AG09309 (cell line): ENCODE measurements around the gene CFHR4.
"Not testable (repeated sequence)": the region's sequence is repeated elsewhere in the genome, so short reads cannot be mapped to it uniquely, and the experiment has no call there.

Experiments used
- DNase-seq: peaks from one replicate; pipeline ENCODE4 v3.0.0-alpha.2; 2010; ENCODE audit warnings: low read depth
- H3K4me3 ChIP-seq: 2 replicates; pipeline ENCODE4 v1.5.1; 2011; ENCODE audit warnings: mild to moderate bottlenecking, low read depth, low read length, moderate library complexity; ENCODE audit not compliant: control insufficient read depth
- CTCF ChIP-seq: IDR thresholded peaks from 2 replicates; pipeline ENCODE4 v1.5.1; 2011; ENCODE audit warnings: mild to moderate bottlenecking, low read depth, low read length, inconsistent platforms; ENCODE audit not compliant: insufficient read depth, control insufficient read depth; ENCODE audit errors: missing control alignments

The CFHR4 gene

GRCh38 chr1:196896355-196896754, 8.5 kb downstream of the CFHR4 start:
- H3K4me3 ChIP-seq = no peak overlapping the region
- DNase-seq = no peak
- no peak for TF ChIP-seq CTCF

DNA sequence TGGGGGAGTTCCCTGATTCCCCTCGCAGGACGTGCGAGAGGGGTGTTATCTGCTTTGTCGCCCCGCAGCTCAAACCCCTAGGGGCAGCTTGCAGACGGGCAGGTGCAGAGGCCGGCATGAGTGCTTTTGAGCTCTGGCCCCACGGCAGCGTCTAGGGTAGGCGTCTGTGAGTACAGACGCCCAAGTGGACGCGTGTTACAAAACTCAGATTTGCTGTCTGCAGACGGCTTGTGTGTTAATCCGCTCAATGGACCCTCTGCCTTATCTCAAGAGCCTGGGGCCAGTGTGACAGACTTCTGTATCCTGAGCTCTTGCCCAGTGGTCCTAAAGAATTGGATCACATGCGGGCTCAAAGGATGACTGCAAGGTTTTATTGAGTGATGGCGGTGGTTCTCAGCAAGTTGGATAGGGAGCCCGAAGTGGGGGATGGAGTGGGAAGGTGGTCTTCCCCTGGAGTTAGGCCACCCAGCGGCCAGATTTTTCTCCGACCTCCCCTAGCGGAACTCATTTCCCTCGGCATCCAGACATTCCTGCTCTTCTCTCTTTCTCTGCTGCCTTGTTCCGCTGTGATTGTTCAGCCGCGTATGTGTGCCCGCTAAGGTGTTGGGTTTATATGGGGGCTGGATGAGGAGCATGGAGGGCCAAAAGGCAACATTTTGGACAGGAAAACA, 9.4 kb downstream of the CFHR4 start:
- peak overlapping the region; percentile 9 for H3K4me3 ChIP-seq
- TF ChIP-seq CTCF = no peak
- no peak for DNase-seq

DNA sequence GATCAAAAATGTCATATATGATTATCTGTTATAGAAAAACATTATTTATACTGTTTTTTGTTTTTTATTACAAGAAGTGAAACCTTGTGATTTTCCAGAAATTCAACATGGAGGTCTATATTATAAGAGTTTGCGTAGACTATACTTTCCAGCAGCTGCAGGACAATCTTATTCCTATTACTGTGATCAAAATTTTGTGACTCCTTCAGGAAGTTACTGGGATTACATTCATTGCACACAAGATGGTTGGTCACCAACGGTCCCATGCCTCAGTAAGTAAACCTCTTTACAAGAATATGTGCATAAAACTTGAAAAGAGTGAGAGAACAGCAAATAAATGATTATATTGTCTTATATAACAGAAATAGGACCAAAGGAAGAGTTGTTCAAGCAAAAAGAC, 14.5 kb downstream of the CFHR4 start:
- no peak overlapping the region for H3K4me3 ChIP-seq
- peak; percentile 5 for TF ChIP-seq CTCF
- no peak for DNase-seq

DNA sequence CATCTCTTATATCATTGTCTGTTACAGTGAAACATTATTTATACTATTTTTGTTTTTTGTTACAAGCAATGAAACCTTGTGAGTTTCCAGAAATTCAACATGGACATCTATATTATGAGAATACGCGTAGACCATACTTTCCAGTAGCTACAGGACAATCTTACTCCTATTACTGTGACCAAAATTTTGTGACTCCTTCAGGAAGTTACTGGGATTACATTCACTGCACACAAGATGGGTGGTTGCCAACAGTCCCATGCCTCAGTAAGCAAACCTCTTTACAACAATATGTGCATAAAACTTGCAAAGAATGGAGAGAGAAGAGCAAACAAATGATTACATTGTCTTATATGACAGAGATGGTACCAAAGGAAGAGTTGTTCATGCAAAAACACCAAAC, 22.4 kb downstream of the CFHR4 start:
- TF ChIP-seq CTCF = no peak
- no peak for DNase-seq
- no peak overlapping the region for H3K4me3 ChIP-seq

- not testable (repeated sequence) for H3K4me3 ChIP-seq, DNase-seq
Measured at GRCh38 chr1:196912283-196912682, 24.4 kb downstream of the CFHR4 start.

DNA sequence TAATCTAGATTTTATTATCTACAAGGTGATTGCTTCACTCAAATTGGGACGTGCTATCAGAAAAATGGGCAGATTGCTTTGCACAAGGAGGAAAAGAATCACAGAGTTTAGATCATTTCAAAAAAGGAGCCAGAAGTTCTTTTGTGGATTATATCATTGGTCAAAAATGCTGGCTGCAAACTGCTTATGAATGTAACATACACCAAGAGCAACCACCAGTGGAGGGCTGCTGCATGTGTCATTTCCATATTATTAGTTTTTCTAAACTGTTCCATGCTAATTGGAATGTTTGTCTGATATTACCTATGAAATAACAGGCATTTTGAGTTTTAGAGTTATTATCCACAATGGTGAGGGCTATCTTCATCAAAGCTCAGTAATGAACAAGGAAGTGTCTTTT, 39.0 kb downstream of the CFHR4 start:
- H3K4me3 ChIP-seq, DNase-seq: not testable (repeated sequence)

DNA sequence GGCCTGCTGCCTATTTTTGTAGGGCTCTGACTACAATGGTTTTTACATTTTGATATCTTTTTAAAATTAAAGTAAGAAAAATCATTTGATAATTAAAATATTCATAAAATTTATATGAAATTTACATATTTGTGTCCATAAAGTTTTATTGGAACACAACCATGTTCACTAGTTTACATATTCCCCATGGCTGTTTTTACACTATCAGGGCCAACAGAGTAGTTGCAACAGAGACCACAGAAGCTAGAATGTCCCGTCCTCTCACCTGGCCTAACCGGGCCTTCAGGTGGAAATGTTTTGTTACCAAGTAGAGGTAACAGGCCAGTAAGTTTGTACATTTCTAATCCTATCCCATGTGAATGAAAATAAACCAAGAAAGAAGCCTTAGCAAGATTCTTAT, 45.0 kb downstream of the CFHR4 start:
- not testable (repeated sequence) for H3K4me3 ChIP-seq, DNase-seq

- no peak for TF ChIP-seq CTCF
- DNase-seq = no peak
- no peak overlapping the region for H3K4me3 ChIP-seq
Measured at GRCh38 chr1:196933531-196934189, 45.8 kb downstream of the CFHR4 start.

DNA sequence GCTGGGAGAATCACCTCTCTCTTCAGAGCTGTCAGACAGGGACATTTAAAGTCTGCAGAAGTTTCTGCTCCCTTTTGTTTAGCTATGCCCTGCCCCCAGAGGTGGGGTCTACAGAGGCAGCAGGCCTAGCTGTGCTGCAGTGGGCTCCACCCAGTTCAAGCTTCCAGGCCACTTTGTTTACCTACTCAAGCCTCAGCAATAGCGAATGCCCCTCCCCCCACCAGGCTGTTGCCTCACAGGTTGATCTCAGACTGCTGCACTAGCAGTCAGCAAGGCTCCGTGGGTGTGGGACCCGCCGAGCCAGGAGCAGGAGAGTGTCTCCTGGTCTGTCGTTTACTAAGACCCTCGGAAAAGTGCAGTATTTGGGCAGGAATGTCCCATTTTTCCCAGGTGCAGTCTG, 53.6 kb downstream of the CFHR4 start:
- DNase-seq, H3K4me3 ChIP-seq: not testable (repeated sequence)

- H3K4me3 ChIP-seq, DNase-seq: not testable (repeated sequence)
Measured at GRCh38 chr1:196943568-196943967, 55.7 kb downstream of the CFHR4 start, which contains the start of gene CFHR2. TSS of gene CFHR2 (plus strand) at chr1:196943738. CDS start at chr1:196943881, 143 bp downstream.
